Measurements from ENCODE around the gene SLC22A5. TPM values are rescaled to one million over a fixed set of nuclear protein-coding genes. Genes with fewer than 3 reads are reported as not detected.

The SLC22A5 gene
- total RNA-seq, 1 donor from 2014 or later = 5.5 TPM

DNA sequence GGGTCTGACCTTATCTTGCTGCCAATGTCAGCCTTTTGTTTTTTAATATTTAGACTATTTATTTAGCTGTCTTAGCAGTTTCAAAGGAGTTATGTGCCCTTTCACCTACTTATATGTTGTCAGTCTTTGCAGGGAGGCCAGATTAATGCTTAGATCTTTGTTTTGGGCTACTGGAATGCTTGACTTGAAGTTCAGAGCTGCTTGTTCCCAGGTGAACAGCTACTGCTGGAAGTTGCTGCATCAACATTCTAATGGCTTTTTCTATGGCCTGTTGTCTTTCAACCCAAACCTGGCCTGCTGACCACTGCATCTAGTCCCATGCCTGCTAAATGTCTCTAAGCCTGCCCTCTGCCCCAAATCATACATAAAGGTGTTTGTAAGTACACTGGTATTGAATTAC is 3.0 kb downstream of the SLC22A5 start:
- no peak overlapping the region for H3K4me3 Mint-ChIP-seq
- no peaks in the 10 kb centered on the region for H3K27me3 Mint-ChIP-seq
- H3K27ac Mint-ChIP-seq = no peak overlapping the region
- no peaks in the 10 kb centered on the region for H3K9me3 Mint-ChIP-seq
- no peaks in the 10 kb centered on the region for H3K36me3 Mint-ChIP-seq (ENCODE audit: low read depth)
- intact Hi-C loops (cut with micrococcal nuclease) = no loop called here
- no peak for DNase-seq
- H3K4me1 Mint-ChIP-seq = peaks cover 22% of the 10 kb centered on the region

DNA sequence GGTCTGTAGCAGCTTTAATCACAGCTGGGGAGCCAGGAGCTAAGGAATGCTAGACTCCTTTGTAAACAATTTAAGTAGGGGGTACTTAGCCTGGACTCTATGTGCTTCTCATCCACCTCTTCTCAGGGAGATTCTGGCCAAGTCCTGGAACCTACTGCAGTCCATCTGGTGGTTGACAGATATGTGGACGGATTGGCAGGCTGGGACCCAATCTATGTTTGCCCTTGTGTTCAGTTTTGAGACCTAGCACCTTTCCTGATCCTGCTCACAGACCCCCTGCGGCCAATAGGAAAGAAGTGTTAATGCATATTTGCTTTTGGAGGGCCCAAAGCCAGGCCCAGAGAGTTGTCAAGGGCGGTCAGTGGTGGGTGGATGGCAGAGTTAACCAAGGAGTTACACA is 6.4 kb downstream of the SLC22A5 start:
- Mint-ChIP-seq H3K4me3 (no peak overlapping the region), H3K36me3 (ENCODE audit: low read depth) (no peaks in the 10 kb centered on the region), H3K4me1 (peaks cover 12% of the 10 kb centered on the region), H3K27ac (no peak overlapping the region), H3K27me3 (no peaks in the 10 kb centered on the region), H3K9me3 (no peaks in the 10 kb centered on the region)
- intact Hi-C loops (cut with micrococcal nuclease) = no loop called here
- no peak for DNase-seq

DNA sequence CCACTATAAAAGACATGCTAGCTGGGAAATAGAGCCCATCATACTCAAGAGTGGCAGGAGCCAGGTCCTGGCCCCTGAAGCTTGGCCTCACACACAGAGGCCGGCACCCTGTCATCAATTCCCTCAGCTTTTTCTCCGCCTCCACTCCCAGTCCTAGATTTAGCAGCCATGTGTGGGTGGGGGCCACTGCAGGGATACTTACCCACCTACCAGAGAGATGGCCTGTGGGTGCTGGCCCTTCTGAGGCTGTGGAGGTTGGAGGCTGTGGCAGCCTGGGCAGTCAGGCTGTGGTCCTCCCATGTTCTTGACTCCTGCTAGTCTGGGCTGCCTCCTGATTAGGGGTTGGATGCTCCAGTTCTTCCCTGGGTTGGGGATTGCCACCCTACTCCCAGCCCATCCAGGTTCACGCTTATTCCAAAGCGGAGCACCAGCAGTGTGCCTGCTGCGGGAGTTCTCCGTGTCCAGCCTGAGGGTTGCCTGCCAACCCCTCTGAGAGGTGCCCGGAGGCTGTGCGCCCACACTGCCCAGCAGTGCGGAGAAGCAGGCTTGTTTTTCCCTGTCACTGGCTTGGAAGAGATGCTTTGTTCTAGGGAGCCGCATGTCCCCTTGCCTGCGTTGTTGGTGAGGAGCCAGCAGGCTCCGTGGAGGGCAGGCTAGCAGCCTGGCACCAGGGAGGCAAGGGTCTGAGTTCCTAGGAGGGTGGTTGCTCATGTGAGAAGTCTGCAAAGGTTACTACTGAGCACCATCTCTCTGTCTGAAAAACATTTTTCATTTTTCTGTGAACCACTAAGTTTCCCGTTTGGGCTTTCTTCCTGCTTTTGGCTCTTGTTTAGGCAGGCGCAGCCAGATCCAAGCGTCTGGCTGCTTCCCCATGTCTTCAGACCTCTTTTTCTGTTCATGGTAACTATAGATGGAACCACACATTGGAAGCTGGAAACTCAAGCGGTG is 7.5 kb downstream of the SLC22A5 start:
- no peak for DNase-seq
- Mint-ChIP-seq H3K4me1 (peaks cover 4% of the 10 kb centered on the region), H3K4me3 (no peak overlapping the region), H3K27ac (no peak overlapping the region), H3K9me3 (no peaks in the 10 kb centered on the region), H3K36me3 (ENCODE audit: low read depth) (no peaks in the 10 kb centered on the region), H3K27me3 (no peaks in the 10 kb centered on the region)
- intact Hi-C loops (cut with micrococcal nuclease) = no loop called here

DNA sequence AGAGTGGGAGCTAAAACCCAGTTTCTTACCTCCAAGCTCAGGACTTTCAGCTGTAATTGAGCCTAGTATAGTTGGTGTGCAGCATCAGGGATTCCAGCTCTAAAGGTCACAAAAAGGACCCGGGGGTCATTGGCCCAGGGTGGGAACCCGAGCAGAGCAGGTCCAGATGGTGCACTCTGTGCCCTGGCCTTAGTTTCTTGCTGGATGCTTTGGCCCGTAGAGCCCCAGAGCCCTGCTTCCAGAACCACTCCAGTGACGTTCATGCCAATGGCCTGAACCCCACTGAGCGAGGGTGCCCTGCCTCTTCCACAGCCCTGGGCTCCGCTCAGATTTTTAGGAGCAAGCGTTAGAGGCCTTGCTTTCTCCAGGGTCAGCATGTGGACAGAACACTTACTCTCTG is 8.2 kb downstream of the SLC22A5 start:
- H3K4me3 Mint-ChIP-seq = no peak overlapping the region
- intact Hi-C loops (cut with micrococcal nuclease) = no loop called here
- H3K27ac Mint-ChIP-seq = no peak overlapping the region
- no peaks in the 10 kb centered on the region for H3K36me3 Mint-ChIP-seq (ENCODE audit: low read depth)
- no peaks in the 10 kb centered on the region for H3K27me3 Mint-ChIP-seq
- no peak for DNase-seq
- H3K4me1 Mint-ChIP-seq = peaks cover 1% of the 10 kb centered on the region
- no peaks in the 10 kb centered on the region for H3K9me3 Mint-ChIP-seq

DNA sequence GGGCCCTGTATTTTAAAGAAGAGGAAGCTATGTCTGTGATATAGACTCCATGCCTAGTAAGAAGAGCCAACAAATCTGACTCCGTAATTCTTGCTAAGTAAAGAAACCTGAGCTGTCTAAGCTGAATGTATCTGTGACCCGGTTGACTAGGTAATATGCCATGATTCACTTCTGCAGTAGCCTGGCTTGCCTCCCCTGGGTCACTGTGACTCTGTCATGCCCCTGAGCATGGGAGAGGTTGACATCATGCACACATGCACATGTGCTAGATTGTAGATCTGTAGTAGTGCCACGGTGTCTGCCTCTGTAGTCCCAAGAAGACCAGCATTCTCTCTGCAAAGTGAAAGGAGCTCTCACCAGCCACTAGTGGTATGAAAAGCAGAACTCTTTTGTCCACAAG is 9.1 kb downstream of the SLC22A5 start:
- Mint-ChIP-seq H3K4me1 (no peaks in the 10 kb centered on the region), H3K27me3 (no peaks in the 10 kb centered on the region), H3K4me3 (no peak overlapping the region), H3K9me3 (no peaks in the 10 kb centered on the region), H3K36me3 (ENCODE audit: low read depth) (no peaks in the 10 kb centered on the region), H3K27ac (no peak overlapping the region)
- no peak for DNase-seq
- intact Hi-C loops (cut with micrococcal nuclease) = no loop called here

DNA sequence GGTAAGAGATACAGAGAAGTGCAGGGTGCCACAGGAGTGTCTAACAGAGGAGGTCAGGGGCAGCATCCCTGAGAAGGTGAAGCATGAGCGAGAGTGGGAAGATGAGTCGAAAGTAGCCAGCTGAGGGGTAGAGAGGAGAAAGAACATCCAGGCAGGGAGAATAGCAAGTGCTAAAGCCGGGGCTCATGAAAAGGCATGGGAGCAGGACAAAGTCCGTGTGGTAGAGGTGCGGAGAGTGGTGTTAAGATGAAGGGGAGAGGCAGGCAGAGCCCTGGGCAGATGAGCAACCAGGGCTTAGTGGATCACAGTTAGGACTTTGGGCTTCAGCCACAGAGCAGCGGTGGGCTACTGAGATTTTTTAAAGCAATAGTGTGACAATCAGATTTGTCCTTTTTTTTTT is 10.5 kb downstream of the SLC22A5 start:
- Mint-ChIP-seq H3K27ac (no peak overlapping the region), H3K27me3 (no peaks in the 10 kb centered on the region), H3K4me1 (no peaks in the 10 kb centered on the region), H3K36me3 (ENCODE audit: low read depth) (no peaks in the 10 kb centered on the region), H3K4me3 (no peak overlapping the region), H3K9me3 (no peaks in the 10 kb centered on the region)
- no peak for DNase-seq
- intact Hi-C loops (cut with micrococcal nuclease) = no loop called here

DNA sequence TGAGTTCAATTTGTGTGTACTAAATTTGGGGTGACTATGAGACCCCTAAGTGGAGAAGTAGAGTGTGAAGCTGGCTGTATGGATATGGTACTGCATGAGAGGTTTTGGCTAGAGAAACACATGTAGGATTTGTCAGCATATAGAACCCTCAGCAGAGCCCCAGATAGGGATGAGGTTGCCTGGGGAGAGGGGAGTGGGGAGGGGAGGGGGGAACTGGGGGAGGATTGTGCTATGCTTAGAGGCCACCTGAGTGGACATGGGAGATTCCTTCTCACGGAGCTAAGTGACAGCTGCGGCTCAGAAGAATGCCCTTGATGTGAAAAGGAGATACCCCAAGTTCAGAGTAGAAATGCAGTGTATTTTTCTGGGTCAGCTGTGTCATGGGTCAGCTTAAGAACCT is 11.2 kb downstream of the SLC22A5 start:
- Mint-ChIP-seq H3K9me3 (no peaks in the 10 kb centered on the region), H3K27me3 (no peaks in the 10 kb centered on the region), H3K27ac (no peak overlapping the region), H3K4me1 (peaks cover 6% of the 10 kb centered on the region), H3K36me3 (ENCODE audit: low read depth) (no peaks in the 10 kb centered on the region), H3K4me3 (no peak overlapping the region)
- no peak for DNase-seq
- intact Hi-C loops (cut with micrococcal nuclease) = no loop called here

DNA sequence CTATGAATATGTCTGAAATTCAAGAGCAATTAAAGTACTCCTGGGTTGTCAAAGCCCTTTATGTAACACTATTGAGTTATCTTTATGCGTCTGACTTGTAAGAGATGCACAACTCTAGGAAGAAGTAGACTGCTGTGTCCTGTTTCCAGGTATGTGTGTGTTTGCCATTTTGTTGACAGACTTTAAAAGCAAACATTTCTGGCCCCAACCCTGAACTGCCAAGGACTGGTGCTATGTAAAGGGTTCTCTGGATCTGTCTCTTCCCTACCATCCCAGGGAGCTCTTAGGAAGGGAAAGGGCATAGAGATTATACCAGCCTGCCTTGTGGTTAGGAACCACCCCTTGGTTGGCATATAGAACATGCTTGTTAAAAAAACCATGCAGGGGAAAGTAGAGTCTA is 12.1 kb downstream of the SLC22A5 start:
- Mint-ChIP-seq H3K36me3 (ENCODE audit: low read depth) (no peaks in the 10 kb centered on the region), H3K4me3 (no peak overlapping the region), H3K27ac (no peak overlapping the region), H3K4me1 (peaks cover 12% of the 10 kb centered on the region), H3K9me3 (no peaks in the 10 kb centered on the region), H3K27me3 (no peaks in the 10 kb centered on the region)
- intact Hi-C loops (cut with micrococcal nuclease) = no loop called here
- DNase-seq = no peak

DNA sequence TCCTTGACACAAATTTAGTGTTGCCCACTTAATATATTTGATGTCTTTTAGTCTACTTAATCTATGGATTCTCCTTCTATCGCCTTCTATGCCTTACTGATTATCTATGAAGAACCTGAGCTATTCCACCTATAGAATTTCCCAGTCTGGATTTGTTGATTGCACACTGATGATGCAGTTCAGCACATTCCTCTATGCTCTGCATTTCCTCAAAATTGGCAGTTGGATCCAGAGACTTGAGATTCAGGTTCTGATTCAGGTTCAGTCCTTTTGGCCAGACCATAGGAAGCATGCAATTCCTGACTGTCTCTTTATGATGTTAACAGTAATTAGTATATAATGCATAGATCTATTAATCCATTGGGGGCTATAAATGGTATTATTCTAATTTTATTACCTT is 13.8 kb downstream of the SLC22A5 start:
- intact Hi-C loops (cut with micrococcal nuclease) = no loop called here
- H3K4me1 Mint-ChIP-seq = peaks cover 25% of the 10 kb centered on the region
- no peak overlapping the region for H3K4me3 Mint-ChIP-seq
- H3K9me3 Mint-ChIP-seq = no peaks in the 10 kb centered on the region
- H3K36me3 Mint-ChIP-seq (ENCODE audit: low read depth) = no peaks in the 10 kb centered on the region
- no peak for DNase-seq
- H3K27me3 Mint-ChIP-seq = no peaks in the 10 kb centered on the region
- no peak overlapping the region for H3K27ac Mint-ChIP-seq

DNA sequence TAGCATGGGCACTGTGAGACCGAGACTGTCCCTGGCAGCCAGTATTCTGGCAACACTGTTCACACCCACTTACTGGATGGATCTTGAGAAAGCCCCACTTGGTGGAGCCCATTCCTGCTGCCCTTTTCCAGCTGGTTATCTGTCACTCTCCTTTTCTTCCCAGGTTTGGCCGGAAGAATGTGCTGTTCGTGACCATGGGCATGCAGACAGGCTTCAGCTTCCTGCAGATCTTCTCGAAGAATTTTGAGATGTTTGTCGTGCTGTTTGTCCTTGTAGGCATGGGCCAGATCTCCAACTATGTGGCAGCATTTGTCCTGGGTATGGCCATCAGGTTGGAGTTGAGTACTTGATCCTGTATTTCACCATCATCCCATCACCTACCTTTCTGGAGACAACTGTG is 14.5 kb downstream of the SLC22A5 start:
- Mint-ChIP-seq H3K4me1 (peaks cover 30% of the 10 kb centered on the region), H3K36me3 (ENCODE audit: low read depth) (peaks cover 2% of the 10 kb centered on the region), H3K9me3 (no peaks in the 10 kb centered on the region), H3K27me3 (no peaks in the 10 kb centered on the region), H3K27ac (no peak overlapping the region), H3K4me3 (no peak overlapping the region)
- intact Hi-C loops (cut with micrococcal nuclease) = no loop called here
- no peak for DNase-seq

DNA sequence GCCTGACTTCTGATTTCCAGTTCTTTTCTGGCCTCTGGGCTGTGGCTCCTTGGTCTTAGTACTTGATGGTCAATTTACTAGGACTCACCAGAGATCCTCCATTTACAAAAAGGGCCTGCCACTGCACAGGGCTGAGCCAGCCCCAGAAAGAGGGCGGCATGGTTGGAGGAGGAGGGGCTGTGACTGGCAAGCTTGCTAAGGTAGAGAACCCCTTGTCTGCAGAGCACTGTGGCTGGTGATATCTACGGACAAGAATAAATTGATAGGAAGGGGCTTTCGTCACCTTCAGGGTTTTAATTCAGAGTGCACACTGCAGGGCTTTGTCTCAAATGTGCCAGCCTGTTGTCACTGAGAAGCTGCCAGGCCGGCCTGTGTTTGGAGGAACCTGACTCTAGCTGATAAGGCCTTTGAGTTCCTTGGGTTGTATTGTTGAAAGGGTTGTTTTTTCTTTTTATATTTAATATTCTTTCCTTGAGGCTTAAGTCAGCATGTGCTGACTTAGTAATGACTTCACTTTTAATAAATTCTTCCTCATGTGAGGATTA is 15.1 kb downstream of the SLC22A5 start:
- H3K9me3 Mint-ChIP-seq = no peaks in the 10 kb centered on the region
- intact Hi-C loops (cut with micrococcal nuclease) = loop anchor here (1.0 to 5.0 kb wide), 4 partner anchors 147 to 499 kb away; partner anchors contain the start of gene KIF3A
- no peak overlapping the region for H3K4me3 Mint-ChIP-seq
- H3K27me3 Mint-ChIP-seq = no peaks in the 10 kb centered on the region
- no peak for DNase-seq
- H3K36me3 Mint-ChIP-seq (ENCODE audit: low read depth) = peaks cover 3% of the 10 kb centered on the region
- peaks cover 36% of the 10 kb centered on the region for H3K4me1 Mint-ChIP-seq
- no peak overlapping the region for H3K27ac Mint-ChIP-seq

DNA sequence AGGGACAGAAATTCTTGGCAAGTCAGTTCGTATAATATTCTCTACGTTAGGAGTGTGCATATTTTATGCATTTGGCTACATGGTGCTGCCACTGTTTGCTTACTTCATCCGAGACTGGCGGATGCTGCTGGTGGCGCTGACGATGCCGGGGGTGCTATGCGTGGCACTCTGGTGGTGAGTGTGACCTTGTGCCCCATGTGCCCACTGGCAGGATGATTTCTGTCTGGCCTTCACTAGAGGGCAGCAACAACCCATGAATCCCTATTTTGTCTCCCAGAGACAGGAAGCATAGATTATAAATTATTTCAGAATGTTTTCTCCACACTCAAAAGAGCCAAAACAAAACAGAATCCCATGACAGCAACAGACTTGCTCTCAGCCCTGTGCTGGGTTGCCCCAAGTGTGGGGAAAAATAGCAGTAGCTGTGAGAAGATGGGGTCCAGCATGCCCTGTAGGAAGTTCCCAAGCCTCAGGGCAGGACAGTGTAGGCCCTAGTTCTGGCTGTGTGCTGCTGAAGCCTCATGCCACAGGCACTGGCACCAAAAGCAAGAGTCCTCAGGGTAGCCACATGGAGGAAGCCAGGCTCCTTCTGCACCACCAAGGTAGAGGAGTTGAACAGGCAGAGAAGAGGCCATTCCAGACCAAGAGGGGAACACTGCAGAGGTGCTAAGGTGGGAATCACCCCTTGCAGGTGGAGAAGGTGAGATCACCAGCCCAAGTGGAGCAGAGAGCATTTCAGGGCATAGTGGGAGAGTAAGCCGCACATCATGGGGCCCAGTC is 16.0 kb downstream of the SLC22A5 start:
- peaks cover 3% of the 10 kb centered on the region for H3K36me3 Mint-ChIP-seq (ENCODE audit: low read depth)
- peak; percentile 90 for DNase-seq
- no peak overlapping the region for H3K4me3 Mint-ChIP-seq
- peaks cover 45% of the 10 kb centered on the region for H3K4me1 Mint-ChIP-seq
- intact Hi-C loops (cut with micrococcal nuclease) = loop anchor here (1.0 to 5.0 kb wide), 8 partner anchors 26 to 498 kb away; partner anchors contain the start of gene KIF3A
- no peaks in the 10 kb centered on the region for H3K27me3 Mint-ChIP-seq
- H3K9me3 Mint-ChIP-seq = no peaks in the 10 kb centered on the region
- H3K27ac Mint-ChIP-seq = peak overlapping the region; percentile 57

DNA sequence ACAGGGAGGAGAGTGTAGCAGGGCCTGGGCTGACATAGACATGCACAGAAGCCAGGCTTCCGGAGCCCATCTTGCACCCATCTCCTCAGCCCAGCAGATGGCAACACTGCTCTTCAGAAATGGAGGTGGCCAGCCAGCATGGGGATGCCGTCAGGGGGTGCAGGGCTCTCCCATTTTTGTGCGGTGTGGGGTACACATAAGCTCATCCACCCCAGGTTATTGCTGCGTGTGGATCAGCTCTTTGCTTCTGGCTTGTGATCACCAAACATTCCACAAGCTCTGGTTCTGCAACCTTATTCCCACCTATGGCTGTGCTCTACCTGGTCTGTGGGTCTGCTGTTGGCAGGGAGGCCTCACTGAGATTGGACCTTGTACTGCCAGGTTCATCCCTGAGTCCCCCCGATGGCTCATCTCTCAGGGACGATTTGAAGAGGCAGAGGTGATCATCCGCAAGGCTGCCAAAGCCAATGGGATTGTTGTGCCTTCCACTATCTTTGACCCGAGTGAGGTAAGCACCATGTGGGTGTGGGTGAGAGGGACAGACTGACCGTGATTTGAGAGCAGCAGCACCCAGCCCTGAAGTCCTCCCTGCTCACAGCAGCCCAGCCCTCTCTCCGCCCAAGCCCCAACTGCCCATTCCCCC is 17.3 kb downstream of the SLC22A5 start:
- H3K4me3 Mint-ChIP-seq = no peak overlapping the region
- H3K4me1 Mint-ChIP-seq = peaks cover 51% of the 10 kb centered on the region
- H3K36me3 Mint-ChIP-seq (ENCODE audit: low read depth) = peaks cover 3% of the 10 kb centered on the region

More for the DNA sequence above, 17.3 kb downstream of the SLC22A5 start:
- no peaks in the 10 kb centered on the region for H3K9me3 Mint-ChIP-seq
- H3K27me3 Mint-ChIP-seq = no peaks in the 10 kb centered on the region
- no peak overlapping the region for H3K27ac Mint-ChIP-seq
- intact Hi-C loops (cut with micrococcal nuclease) = loop anchor here (1.0 to 5.0 kb wide), 7 partner anchors 25 to 434 kb away; partner anchors contain the start of gene KIF3A
- DNase-seq = peak; percentile 93
